Adipocyte (in vitro differentiated cells): ENCODE data around the gene CDC42BPB.

ENCODE experiments used
- DNase-seq: peaks from one replicate; pipeline ENCODE4 v3.0.0-alpha.2; 2015; ENCODE audit warnings: low read depth
- H3K27me3 ChIP-seq: replicated peaks from 2 replicates; pipeline ENCODE4 v1.7.0; 2013; ENCODE audit warnings: mild to moderate bottlenecking, low read length, moderate library complexity; ENCODE audit not compliant: control insufficient read depth, insufficient read depth
- H3K36me3 ChIP-seq: 2 replicates; pipeline ENCODE4 v1.7.0; 2013; ENCODE audit warnings: low read length, mild to moderate bottlenecking, moderate library complexity; ENCODE audit not compliant: control insufficient read depth, insufficient read depth, severe bottlenecking
- H3K4me1 ChIP-seq: 2 replicates; pipeline ENCODE4 v1.7.0; 2013; ENCODE audit warnings: mild to moderate bottlenecking, low read length, moderate library complexity; ENCODE audit not compliant: control insufficient read depth, insufficient read depth
- H3K4me3 ChIP-seq: 2 replicates; pipeline ENCODE4 v1.7.0; 2013; ENCODE audit warnings: mild to moderate bottlenecking, low read length, moderate library complexity
- H3K9ac ChIP-seq: 2 replicates; pipeline ENCODE4 v1.7.0; 2013; ENCODE audit warnings: mild to moderate bottlenecking, low read length, moderate library complexity
- H3K9me3 ChIP-seq: 2 replicates; pipeline ENCODE4 v1.7.0; 2013; ENCODE audit warnings: mild to moderate bottlenecking, low read length, moderate library complexity; ENCODE audit not compliant: control insufficient read depth

Gene CDC42BPB

DNA sequence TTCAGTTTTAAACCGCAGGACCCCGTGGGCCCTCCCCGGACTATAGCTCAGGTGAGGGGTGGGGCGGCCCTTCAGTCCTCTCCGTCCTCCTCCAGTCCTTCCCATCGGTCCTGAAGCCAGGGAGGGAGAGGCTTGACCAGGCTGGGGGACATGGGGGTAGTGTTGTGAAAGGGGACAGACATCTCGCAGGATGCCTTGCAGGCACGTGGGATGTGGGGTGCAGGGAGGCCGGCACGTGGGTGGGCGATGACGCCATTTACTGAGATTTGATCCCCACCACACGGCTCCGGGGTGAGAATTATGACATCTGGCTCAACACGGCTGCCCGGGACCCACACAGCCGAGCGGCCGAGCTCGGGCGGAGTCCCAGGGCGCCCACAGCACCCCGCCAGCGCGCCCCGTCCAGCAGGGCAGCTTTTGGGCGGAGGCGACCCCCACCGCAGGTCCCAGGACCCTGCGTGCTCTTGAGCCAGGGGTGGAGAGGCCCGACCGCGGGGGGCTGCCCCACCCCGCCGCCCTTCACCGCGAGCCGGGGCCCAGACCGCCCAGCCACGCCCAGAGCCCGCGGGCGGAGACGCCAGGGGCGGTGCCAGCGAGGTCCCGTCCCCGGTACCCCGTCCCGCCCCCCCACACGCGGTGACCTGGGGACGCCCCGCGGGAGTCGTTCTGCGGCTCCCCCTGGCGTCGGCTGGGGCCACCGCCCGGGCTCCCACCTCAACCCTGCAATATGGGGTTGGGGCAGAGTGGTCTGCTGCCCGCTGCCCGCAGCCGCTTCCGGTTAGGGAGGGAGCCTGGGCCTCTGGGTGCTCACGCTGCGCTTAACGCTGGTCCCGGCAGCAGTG, 33.9 kb upstream of the CDC42BPB start:
- H3K4me3 ChIP-seq, result peak overlapping the region; percentile 61
- DNase-seq, result peak; percentile 54

DNA sequence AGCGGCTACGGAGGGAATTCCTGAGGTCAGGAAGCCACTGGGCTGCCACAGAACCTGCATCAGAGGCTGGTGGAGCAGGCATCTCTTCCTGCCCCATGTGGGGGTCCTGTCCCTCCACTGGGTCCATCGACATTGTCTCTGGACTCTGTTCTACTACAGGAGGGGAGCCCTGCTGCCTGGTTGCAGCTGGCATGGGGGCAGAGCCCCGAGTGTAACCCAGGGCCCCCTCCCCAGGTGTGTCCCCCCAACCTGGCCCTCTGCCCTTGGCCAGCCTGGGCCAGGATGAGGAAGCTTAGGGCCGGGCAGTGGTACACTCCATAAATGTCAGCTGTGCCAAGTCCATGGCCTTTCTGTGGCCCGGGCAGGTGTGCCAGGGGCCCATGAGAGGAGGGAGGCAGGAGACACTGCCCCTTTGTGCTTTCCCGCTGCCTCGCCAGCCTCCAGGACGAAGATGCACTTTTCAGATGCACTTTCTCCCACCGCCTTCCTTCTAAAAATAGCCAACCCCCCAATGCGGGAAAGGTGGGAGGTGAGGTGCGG, 33.2 kb upstream of the CDC42BPB start:
- H3K4me3 ChIP-seq, result no peak overlapping the region
- peaks cover 3% of the 10 kb centered on the region for H3K4me1 ChIP-seq
- H3K9me3 ChIP-seq, result no peaks in the 10 kb centered on the region
- H3K9ac ChIP-seq, result no peak overlapping the region
- H3K36me3 ChIP-seq, result no peaks in the 10 kb centered on the region
- no peak for DNase-seq
- peaks cover 5% of the 10 kb centered on the region for H3K27me3 ChIP-seq

More for the DNA sequence above, 33.9 kb upstream of the CDC42BPB start:
- peaks cover 3% of the 10 kb centered on the region for H3K4me1 ChIP-seq
- H3K9ac ChIP-seq, result peak overlapping the region; percentile 46
- H3K9me3 ChIP-seq, result no peaks in the 10 kb centered on the region
- peaks cover 4% of the 10 kb centered on the region for H3K27me3 ChIP-seq
- H3K36me3 ChIP-seq, result no peaks in the 10 kb centered on the region

- Histone ChIP-seq H3K9ac (no peak overlapping the region), H3K36me3 (no peaks in the 10 kb centered on the region), H3K9me3 (no peaks in the 10 kb centered on the region), H3K4me1 (peaks cover 4% of the 10 kb centered on the region), H3K27me3 (peaks cover 11% of the 10 kb centered on the region), H3K4me3 (no peak overlapping the region)
- no peak for DNase-seq
These were observed 32.3 kb upstream of the CDC42BPB start for GRCh38 chr14:103089386-103090335.

DNA sequence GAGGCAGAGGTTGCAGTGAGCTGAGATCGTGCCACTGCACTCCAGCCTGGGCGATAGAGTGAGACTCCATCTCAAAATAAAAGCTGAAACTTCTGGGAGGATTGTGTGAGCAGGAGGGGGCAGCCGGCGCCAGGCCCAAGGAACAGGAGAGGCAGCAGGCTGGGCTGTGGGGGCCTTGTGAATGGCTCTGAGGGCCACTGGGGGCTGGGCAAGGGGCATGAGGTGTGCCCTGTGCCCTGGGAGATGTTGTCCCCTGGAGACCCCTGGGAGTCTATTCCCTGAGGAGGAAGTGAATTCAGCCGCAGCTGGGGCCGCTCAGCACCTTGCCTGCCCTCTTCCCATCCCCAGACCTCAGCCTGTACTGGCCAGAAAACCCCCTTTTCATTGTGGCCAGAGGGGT, 31.6 kb upstream of the CDC42BPB start:
- Histone ChIP-seq H3K4me1 (peaks cover 10% of the 10 kb centered on the region), H3K4me3 (no peak overlapping the region), H3K27me3 (peaks cover 15% of the 10 kb centered on the region), H3K9me3 (no peaks in the 10 kb centered on the region), H3K9ac (no peak overlapping the region), H3K36me3 (no peaks in the 10 kb centered on the region)
- DNase-seq, result no peak

GRCh38 chr14:103087343-103087835, 30.0 kb upstream of the CDC42BPB start:
- peaks cover 10% of the 10 kb centered on the region for H3K4me1 ChIP-seq
- H3K9me3 ChIP-seq, result no peaks in the 10 kb centered on the region
- H3K4me3 ChIP-seq, result no peak overlapping the region
- no peaks in the 10 kb centered on the region for H3K36me3 ChIP-seq
- peaks cover 15% of the 10 kb centered on the region for H3K27me3 ChIP-seq
- H3K9ac ChIP-seq, result no peak overlapping the region
- no peak for DNase-seq

- no peak overlapping the region for H3K4me3 ChIP-seq
- peaks cover 10% of the 10 kb centered on the region for H3K4me1 ChIP-seq
- peaks cover 15% of the 10 kb centered on the region for H3K27me3 ChIP-seq
- no peaks in the 10 kb centered on the region for H3K9me3 ChIP-seq
- no peak overlapping the region for H3K9ac ChIP-seq
- no peak for DNase-seq
- H3K36me3 ChIP-seq, result no peaks in the 10 kb centered on the region
These were observed 29.5 kb upstream of the CDC42BPB start for GRCh38 chr14:103086771-103087342.

DNA sequence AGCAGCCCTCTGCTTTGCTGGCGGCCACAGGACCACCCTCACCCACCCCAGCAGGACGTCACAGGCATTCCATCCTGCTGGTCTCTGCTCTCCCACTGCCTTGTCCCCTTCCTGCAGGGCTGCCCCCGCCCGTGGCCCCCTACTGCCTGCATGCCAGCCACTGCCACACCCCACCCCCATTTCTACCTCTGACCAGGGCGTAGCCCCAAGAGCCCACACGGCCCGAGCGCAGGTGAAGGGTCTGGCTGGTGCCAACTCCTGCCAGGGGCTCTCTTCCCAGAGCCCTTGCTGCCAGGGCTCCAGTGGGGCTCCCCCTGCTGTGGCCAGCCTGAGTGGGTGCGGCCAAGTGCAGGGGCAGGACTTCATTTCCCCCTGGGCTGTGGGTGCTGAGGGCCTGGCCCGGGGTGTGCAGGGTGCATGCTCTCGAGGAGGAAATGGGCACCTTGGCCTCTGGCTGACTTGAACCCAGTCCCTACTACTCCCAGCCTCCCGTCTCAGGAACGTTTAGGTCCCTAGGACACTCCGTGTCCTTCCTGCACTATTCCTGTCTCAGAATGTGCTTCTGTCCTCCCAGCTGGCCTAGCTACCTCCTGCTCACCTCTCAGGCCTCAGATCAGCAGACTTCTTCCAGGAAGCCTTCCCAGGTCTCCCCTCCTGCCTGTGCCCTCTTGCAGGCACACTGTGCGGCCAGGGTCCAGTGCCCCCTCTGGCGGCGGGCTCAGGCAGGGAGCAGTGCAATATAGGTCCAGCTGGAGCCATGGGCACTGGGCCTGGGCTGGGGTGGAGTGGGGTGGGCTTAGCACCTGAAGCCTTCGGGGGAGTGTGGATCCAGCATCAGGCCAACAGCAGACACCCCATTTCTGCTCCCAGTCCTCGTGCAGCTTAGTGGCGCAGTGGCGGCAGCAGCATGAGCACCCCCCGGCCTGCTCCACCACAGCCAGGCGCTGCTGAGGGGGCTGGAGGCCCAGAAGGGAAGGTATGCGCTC, 28.1 kb upstream of the CDC42BPB start:
- no peak for DNase-seq
- Histone ChIP-seq H3K9ac (no peak overlapping the region), H3K36me3 (no peaks in the 10 kb centered on the region), H3K4me1 (peaks cover 7% of the 10 kb centered on the region), H3K4me3 (no peak overlapping the region), H3K27me3 (peaks cover 11% of the 10 kb centered on the region), H3K9me3 (no peaks in the 10 kb centered on the region)

- Histone ChIP-seq H3K4me3 (peak within 1 kb of the TSS; percentile 41), H3K36me3 (no peaks in the 10 kb centered on the region), H3K4me1 (peaks cover 7% of the 10 kb centered on the region), H3K9me3 (no peaks in the 10 kb centered on the region), H3K9ac (no peak within 1 kb of the TSS), H3K27me3 (peaks cover 14% of the 10 kb centered on the region)
- DNase-seq, result no peak
These were observed 26.9 kb upstream of the CDC42BPB start, which contains the start of gene LBHD2 for GRCh38 chr14:103084021-103084919. Gene LBHD2 (plus strand): TSS chr14:103084210. CDS start chr14:103086013, 1,803 bp downstream.

- peaks cover 17% of the 10 kb centered on the region for H3K27me3 ChIP-seq
These were observed 24.6 kb upstream of the CDC42BPB start for GRCh38 chr14:103081951-103082350.

More at GRCh38 chr14:103081951-103082350, 24.6 kb upstream of the CDC42BPB start:
- Histone ChIP-seq H3K9ac (no peak overlapping the region), H3K9me3 (no peaks in the 10 kb centered on the region), H3K36me3 (no peaks in the 10 kb centered on the region), H3K4me3 (no peak overlapping the region), H3K4me1 (peaks cover 7% of the 10 kb centered on the region)
- no peak for DNase-seq
